Activated CD4-positive, alpha-beta T cell treated with anti-CD3 and anti-CD28 coated beads for 48 hours (primary cell): ENCODE data around the gene SLC52A3.
"Not testable (repeated sequence)": the region's sequence is repeated elsewhere in the genome, so short reads cannot be mapped to it uniquely, and the experiment has no call there.

Experiments used
- DNase-seq: peaks from one replicate; pipeline ENCODE4 v3.0.0-alpha.2; 2020

The SLC52A3 gene

DNA sequence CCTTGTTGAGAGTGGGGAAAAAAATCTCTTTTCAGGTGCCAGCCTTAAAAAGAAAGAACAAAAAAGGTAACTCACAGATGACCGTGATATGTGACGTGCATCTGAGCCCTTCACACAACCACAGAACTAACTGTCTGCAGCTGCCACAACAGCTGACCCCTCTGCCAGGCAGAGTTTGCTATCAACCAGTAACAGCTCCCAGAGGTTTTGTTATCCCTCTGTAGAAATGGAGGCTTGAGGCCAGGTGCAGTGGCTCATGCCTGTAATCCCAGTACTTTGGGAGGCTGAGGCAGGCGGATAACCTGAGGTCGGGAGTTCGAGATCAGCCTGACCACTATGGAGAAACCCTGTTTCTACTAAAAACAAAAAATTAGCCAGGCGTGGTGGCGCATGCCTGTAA lies 42.8 kb downstream of the SLC52A3 start:
- no peak for DNase-seq

DNA sequence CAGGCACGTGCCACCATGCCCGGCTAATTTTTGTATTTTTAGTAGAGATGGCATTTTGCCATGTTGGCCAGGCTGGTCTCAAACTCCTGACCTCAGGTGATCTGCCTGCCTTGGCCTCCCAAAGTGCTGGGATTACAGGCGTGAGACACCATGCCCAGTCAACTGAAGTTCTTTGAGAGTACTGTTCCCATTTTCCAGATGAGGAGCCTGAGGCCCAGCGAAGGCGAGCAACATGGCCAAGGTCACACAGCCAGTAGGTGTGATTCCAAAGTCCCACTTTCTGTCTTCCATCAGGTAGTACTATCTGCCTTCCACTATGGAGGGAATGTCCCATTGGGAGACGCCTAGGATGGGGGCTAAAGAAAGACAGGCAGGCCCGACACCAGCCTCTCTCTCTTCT lies 43.5 kb downstream of the SLC52A3 start:
- DNase-seq: not testable (repeated sequence)

GRCh38 chr20:723756-724155 lies 44.5 kb downstream of the SLC52A3 start:
- DNase-seq: no peak

DNA sequence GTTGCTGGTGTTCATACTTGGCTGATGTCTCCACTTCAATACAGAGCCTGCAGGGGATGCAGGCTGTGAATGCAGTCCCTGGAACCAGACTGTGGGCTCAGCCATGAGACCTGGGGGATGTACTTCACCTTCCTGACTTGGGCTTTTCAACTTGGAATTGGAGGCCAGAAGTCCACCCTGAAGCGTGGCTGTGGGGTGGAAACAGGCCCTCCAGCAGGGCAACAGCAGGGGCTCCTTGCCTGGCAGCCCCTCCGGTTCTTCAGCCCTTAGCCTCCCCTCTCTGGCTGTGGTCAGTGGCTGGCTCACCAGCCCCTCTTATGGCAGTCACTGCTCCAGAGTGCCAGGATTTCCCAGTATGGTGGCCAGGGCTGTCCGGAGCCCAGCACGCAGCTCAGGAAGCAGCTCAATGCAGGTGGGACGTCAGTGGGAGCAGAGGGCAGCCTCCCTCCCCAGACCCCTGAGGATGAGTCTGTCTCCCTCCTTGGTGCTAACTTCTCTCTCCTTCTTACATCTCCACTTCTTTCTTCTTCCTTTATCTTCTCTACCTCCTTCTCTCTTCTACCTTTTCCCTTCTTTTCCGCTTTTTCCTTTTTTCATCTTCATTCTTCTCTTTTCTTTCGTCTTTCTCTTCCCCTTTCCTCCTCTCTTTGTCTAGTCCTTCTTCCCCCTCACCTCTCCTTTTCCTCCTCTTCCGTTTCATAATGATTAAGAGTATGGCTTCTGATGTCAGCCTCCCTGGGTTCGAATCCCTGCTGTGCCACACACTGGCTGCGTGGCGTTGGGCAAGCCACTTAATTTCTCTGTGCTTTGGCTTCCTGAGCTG lies 45.3 kb downstream of the SLC52A3 start:
- DNase-seq: no peak

GRCh38 chr20:721876-722275 lies 46.4 kb downstream of the SLC52A3 start:
- DNase-seq: no peak

DNA sequence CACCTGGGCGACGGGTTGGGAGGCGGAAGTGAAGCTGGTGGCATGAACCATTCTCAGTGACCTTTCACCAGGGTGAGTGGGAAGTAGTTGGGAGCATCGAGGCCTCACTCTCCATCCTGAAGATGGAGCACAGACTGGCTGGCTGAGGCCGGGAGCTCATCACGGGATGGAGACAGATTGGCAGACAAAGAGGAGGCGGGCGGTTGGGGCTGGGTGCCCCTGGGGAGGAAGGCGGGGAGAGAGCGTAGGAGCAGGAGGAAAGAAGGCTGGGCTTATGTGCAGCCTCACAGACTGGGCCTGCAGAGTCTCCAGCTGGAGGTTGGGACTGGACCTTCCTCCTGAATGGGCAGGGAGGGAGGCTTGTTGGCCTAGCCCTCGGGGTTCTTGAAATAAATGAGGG lies 48.5 kb downstream of the SLC52A3 start:
- DNase-seq: no peak

DNA sequence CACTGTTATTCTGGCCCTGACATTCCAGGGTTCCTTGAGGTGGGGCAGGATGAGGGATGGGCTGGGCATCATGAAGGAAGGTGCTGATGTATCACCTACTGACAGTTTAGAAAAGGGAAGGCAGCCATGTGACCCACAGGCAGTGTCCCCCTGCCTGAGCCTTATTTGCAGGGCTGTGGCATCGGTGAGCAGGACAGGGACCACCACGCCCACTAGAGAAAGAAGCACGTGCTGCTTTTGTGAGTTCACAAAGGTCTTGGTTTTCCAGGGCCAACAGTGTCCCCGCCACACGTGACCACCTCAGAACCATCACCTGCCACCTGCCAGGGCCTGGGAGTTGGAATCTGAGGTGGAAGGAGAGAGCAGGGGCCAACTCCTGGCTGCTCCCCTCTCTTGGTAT lies 49.2 kb downstream of the SLC52A3 start:
- no peak for DNase-seq

GRCh38 chr20:717832-718231 lies 50.5 kb downstream of the SLC52A3 start:
- DNase-seq: no peak

- no peak for DNase-seq
Measured at GRCh38 chr20:717271-717670, 51.0 kb downstream of the SLC52A3 start.

DNA sequence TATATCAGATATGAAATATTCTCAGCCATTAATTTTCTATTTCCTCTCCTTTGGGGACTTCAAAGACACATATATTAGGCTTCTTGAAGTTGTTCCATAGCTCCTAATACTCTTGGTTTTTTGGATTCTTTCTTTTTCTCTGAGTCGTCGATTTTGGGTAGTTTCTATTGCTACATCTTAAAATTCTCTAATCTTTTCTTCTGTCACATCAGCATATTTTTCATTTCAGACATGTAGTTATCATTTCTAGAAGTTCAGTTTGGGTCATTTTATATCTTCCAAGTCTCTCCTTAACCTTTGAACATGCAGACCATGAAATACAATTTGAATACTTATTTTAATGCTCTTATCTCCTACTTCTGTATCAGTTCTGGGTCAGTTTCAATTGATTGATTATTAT lies 53.8 kb downstream of the SLC52A3 start:
- no peak for DNase-seq

DNA sequence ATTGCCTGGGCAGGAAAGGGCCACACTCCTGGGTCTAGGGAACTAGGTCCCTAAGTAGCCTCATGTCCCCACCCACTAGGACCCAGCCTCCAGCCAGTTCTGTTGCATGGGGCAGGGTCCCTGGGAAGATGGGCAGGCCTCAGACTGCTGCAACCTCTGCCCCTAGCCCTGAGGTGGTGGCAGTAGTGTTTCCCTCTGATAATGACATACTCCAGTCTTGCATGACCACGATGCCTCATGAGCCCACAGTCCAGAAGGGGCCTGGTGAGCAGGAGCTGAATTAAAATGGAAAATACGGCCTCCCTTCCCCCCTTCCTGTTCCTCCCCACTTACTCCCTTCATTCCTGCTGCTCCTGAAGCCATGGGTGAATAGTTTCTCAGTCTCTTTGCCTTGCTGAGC lies 56.7 kb downstream of the SLC52A3 start:
- DNase-seq: no peak

- no peak for DNase-seq
Measured at GRCh38 chr20:710780-711450, 57.4 kb downstream of the SLC52A3 start.
